Activated T-helper 9 cell treated with anti-CD3 and anti-CD28 coated beads, Interleukin-2, amount 50 U/mL, for 16 hours (primary cell): Measurements from ENCODE around the gene ARL8B.
"Not testable (repeated sequence)": the region's sequence is repeated elsewhere in the genome, so short reads cannot be mapped to it uniquely, and the experiment has no call there.

Experiments used
- DNase-seq: peaks from one replicate; pipeline ENCODE4 v3.0.0-alpha.2; 2020; ENCODE audit warnings: low read depth

ARL8B gene

GRCh38 chr3:5122030-5122740 is at the start of gene ARL8B:
Gene ARL8B, plus strand, starts transcription at chr3:5122292. Its CDS starts 174 bp downstream, at chr3:5122466.
- DNase-seq = peak; percentile 90

DNA sequence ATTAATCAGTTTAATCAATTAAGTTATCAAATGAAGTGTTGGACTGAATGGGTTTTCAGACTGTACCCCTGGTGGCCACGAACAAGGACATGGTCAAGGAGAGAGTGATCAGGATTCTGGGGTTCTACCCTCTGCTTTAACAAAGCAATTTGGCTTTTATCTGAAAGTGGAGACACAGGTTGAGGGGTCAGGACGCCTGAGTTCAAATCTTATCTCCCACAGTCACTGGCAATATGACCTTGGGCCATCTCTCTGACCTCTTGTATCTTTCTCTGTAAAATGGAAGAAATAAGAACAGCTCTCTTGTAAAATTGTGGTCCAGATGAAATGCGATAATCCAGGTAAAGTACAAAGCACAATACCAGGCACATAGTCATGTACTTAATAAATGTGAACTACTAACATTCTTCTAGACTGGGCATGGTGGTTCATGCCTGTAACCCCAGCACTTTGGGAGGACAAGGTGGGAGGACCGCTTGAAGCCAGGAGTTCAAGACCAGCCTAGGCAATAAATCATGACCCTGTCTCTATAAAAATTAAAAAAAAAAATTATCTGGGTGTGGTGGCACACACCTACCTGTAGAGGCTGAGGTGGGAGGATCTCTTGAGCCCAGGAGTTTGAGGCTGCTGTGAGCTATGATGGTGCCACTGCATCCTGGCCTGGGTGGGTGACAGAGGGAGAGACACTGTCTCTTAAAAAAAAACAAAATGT is 48.6 kb upstream of the ARL8B start:
- no peak for DNase-seq

GRCh38 chr3:5078151-5078550 is 43.9 kb upstream of the ARL8B start:
- DNase-seq = no peak

GRCh38 chr3:5079761-5080160 is 42.3 kb upstream of the ARL8B start:
- no peak for DNase-seq

DNA sequence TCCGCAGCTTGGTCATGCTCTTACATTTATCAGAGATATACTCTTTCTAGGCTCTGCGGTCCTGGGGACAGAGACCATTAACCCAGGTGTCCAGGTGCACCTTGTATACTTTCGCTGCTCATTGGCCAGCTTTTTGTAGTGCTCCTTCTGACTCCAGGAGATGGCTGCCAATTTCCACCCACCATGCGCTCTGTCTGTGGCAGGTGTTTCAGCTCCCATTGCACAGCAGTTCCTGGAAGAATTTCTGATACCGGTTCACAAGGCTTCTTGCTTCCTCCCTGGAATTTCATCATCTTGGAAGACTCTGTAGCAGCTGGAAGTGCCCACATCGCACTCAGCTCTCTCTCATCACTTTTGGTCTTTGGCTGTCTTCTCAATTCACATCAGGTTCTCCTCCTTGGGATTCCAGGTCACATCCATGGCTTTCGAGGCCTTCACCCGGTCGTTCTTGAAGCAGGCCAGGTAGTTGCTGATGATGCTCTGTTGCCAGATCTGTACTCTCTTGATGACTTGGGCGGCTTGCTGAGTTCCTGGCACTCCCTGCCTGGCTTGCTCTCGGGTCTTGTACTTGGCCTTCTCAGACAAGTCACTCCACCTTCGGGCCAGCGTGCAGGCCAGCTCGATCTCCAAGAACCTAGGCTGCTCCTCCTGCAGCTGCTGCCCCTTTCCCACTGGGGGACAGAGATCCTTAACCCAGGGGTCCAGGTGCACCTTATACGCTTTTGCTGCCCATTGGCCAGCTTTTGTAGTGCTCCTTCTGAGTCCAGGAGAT is 41.1 kb upstream of the ARL8B start:
- no peak for DNase-seq

GRCh38 chr3:5081973-5082788 is 39.9 kb upstream of the ARL8B start:
- not testable (repeated sequence) for DNase-seq

GRCh38 chr3:5082789-5083115 is 39.3 kb upstream of the ARL8B start:
- no peak for DNase-seq

- DNase-seq = no peak
These were observed 37.9 kb upstream of the ARL8B start for GRCh38 chr3:5084224-5084623.

DNA sequence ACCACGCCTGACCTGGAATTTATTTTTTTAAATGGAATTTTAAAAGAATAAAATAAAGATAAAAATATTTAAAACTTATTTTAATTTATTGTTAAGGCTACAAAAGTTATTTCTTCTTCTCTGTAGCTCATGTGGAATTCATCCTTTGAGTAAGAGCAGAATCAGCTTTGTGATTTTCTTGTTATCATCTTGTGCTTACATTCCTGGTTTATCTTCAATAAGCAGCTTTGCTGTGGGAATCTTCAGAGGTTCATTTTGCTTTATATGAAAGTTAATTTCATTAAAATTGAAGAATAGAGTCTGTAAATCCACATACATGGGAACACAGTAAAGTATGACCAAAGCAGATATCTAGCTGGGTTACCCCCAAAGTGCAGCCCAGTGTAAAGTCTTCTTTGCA is 35.4 kb upstream of the ARL8B start:
- DNase-seq = no peak

DNA sequence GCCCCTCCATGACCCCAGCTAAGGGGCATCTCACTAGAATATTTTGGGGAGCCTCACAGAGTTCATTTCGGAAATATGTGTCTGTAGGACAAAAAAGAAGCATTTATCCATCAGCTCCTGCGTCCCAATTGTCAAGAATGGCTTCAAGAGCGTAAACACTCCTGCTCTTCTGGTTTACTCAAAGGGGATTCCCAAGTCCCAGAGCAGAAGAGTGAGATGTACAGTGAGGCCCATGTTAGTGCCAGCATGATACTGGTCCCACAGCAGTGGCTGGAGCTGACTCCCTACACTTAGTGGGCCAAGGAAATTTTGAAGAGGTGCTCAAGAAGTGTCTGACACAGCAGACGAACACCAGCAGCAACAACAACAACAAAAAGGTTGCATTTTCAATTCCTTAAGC is 34.9 kb upstream of the ARL8B start:
- no peak for DNase-seq

DNA sequence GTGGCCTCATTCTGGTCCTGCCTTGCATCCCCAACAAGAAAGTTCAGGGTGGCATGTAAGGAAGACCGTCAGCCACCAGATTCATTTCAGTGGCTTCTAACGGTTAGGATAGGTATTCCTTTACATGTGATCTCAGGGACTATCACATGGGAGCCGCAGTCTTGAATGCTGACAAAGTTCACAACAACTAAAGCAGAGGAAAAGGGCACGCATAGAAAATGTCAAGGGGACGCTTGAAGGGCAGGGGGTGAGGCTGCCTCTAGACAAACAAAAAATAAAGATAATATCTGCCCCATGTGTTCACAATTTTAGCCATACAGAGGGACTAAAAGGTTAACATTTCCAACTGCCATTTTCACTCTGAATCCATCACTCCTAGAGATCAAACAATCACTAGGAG is 31.9 kb upstream of the ARL8B start:
- DNase-seq = no peak

DNA sequence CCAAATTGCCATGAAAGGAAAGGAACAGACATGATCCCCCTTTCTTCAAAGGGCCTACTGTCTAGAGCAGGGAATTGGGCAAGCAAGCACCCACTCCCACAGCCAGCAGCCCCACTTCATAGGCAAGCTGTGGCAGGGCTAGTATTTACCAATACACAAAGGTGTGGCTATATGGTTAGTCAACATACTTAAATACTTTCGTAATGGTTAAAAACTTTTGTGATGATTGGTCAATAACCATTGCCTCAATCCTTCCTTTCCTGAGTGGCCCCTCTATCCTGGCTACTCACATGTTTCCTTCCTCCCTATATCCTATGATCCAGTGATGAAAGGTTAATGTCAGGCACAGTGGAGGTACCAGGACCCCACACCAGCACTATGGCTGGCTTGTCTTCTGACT is 30.1 kb upstream of the ARL8B start:
- DNase-seq = no peak

- no peak for DNase-seq
These were observed 28.4 kb upstream of the ARL8B start for GRCh38 chr3:5093731-5094130.

- no peak for DNase-seq
These were observed 26.2 kb upstream of the ARL8B start for GRCh38 chr3:5095886-5096285.

- no peak for DNase-seq
These were observed 25.6 kb upstream of the ARL8B start for GRCh38 chr3:5096336-5097008.

DNA sequence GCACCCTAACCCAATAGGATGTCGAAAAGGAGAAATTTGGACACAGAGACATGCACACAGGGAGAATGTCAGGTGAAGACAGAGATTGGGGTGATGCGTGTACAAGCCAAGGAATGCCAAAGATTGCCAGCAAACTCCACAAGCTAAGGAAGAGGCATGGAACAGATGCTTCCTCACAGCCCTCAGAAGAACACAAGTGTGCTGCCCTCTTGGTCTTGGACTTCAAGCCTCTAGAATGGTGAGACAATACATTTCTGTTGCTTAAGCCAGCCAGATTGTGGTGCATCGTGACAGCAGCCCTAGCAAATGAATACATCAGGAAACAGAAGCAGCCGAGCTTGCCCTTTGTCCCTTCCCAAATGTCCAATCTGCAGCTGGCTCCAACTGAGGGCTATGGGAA is 23.7 kb upstream of the ARL8B start:
- no peak for DNase-seq

DNA sequence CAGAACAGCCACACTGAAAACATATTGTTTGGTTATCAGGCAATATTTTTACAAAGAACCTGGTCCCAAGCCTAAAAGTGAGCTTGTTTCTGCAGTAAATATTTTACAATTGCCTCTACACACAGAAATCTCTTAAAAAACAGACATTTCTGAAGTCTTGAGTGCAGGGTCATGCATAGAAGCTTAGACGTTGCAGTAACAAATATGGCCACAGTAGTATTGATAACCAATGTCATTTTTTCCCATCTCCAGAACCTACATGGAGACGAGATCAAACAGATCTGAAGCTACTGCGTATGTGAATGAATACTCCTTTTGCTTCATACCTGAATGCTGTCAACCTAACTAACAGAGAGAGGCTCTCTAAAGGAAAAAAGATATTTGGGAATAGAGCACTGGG is 19.6 kb upstream of the ARL8B start:
- DNase-seq = no peak

DNA sequence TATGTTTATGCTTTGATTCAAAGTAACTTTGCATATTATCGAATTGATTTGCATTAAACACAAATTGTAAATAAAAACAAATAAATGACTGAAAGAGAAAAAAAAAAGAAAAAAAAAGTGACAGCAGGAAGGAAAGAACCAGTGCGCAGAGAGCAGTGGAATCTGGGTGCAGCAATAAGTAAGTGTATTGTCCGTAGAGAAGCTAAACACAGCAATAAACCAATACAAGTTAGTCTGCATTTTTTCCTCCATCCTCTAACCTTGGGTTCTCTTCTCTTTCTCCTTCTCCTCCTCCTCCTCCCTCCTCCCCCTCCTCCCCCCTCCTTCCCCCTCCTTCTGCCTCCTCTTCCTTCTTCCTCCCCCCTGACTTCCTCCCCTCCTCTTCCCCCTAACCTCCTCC is 18.3 kb upstream of the ARL8B start:
- DNase-seq = no peak

- DNase-seq = no peak
These were observed 17.0 kb upstream of the ARL8B start for GRCh38 chr3:5105050-5105449.

GRCh38 chr3:5106371-5106770 is 15.7 kb upstream of the ARL8B start:
- DNase-seq = not testable (repeated sequence)

DNA sequence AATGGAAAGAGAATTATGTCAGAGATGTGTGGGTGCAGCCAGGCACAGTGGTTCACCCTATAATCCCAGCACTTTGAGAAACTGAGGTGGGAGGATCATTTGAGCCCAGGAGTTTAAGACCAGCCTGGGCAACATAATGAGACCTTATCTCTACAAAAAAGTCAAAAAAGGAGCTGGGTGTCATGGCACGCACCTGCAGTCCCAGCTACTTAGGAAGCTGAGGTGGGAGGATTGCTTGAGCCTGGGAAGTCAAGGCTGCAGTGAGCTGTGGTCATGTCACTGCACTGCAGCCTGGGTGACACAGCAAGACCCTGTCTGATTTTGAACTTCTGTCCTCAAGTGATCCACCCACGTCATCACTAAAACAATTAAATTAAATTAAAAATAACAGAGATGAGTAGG is 15.2 kb upstream of the ARL8B start:
- DNase-seq = not testable (repeated sequence)

GRCh38 chr3:5110337-5110736 is 11.8 kb upstream of the ARL8B start:
- DNase-seq = no peak
